SH-SY5Y (cell line): ENCODE data around the gene RAB30.

Experiments used
- GATA2 ChIP-seq: IDR thresholded peaks from 2 replicates; pipeline ENCODE4 v1.6.1; 2011; ENCODE audit warnings: mild to moderate bottlenecking, low read depth, low read length
- GATA3 ChIP-seq: IDR thresholded peaks from 2 replicates; pipeline ENCODE4 v1.6.1; 2011; ENCODE audit warnings: low read depth, mild to moderate bottlenecking, low read length, moderate library complexity

GRCh38 chr11:83033972-83034672 is 37.6 kb downstream of the RAB30 start:
- no peak for TF ChIP-seq GATA3
- TF ChIP-seq GATA2 = no peak
